NCI-H2081 treated with DMSO at 0.1 percent for 48 hours (cell line): ENCODE measurements around the gene ZNF282.

Source experiments
- DNase-seq: peaks from one replicate; lab custom pipeline; 2025; lab: John Stamatoyannopoulos, UW

The ZNF282 gene

DNA sequence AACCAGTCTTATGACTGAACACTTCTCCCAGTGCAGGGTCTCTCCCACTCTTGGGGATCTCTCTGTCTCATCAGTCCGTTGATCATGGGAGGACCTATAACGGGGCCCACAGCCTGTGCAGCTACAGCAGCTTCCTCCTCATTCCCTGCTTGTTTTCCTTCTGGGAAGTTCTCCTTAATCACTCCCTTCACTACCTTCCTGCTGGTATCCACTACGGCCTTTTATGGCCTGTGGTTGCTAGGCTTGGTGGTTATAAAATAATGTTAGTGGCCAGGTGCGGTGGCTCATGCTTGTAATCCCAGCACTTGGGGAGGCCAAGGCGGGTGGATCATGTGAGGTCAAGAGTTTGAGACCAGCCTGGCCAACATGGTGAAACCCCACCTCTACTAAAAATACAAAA lies 3.5 kb upstream of the ZNF282 start:
- no peak for DNase-seq

DNA sequence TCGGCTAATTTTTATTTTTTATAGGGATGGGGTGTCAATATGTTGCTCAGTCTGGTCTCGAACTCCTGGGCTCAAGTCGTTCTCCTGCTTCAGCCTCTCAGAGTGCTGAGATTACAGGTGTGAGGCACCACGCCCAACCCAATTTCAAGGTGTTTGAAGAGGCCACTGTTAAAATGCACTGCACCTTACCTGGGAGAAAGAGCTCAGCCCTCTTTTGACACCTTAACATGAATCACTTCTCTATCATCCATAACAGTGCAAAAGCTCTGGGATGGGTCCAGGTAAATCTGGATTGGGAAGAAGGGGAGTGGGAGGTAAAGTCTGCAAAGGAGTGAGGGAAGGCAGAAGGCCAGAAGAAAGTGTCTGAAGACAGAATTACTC lies 557 bp upstream of the ZNF282 start:
- no peak for DNase-seq

DNA sequence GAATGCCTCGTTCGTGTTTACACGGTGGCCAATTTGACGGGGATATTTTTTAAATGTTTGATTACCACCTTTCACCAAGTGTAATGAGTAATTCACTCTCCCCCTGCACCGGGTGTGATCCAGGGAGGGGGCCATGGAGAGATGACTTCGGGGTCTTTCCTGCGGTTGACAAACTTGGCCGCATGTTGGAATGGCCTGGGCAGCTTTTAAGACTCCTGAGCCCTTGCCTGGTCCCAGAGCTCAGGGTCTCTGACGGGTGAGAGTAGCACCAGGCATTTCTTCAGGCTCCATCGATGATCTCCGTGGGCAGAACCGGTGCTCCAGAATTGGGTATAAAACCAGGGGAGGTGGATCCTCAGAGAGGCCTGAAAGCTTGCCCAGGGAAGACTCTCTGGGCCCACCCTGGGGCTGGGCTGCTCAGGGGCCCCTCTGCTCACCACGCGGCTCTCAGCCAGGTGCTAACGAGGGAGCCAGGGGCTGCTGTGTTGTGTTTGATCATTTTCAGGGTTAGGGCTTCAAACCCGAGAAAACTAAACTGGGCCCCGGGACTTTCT lies 882 bp downstream of the ZNF282 start:
- no peak for DNase-seq

DNA sequence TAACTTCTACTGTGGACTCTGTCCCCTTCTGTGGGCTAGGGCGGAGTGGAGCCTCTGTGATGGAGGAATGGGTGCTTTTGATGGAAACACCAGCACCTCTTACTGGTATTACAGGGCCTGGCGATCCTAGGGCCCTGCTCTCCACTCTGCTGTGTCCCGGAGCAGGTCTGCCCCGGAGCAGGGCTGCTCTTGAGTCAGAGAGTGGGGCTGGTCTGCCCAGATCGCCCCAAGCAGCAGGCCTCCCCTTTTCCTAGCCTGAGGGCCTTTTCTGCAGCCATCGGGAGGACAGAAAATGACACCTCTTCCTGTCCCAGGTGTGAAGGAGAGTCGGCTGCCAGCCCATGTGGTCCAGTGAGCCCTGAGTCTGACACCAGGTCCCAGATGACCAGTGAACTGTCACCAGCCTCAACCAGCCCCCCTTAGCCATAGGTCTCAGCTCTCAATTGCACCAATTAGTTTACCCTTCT lies 1.4 kb downstream of the ZNF282 start:
- DNase-seq: no peak

DNA sequence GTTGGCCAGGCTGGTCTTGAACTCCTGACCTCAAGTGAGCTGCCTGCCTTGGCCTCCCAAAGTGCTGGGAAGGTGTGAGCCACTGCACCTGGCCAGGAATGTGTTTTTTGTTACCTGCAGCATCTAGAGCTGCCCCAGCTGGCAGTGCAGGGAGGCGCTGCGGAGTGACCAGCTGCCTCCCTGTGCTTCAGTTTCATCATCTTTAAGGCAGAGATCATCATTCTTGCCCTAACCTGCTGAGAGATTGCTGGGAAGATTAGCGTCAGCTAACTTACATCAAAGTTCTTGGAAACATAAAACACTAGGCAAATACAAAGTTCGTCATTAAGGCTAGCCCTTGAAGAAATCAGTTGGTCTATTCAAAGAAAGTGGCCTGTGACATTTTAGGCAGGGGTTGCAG lies 2.3 kb downstream of the ZNF282 start:
- no peak for DNase-seq

DNA sequence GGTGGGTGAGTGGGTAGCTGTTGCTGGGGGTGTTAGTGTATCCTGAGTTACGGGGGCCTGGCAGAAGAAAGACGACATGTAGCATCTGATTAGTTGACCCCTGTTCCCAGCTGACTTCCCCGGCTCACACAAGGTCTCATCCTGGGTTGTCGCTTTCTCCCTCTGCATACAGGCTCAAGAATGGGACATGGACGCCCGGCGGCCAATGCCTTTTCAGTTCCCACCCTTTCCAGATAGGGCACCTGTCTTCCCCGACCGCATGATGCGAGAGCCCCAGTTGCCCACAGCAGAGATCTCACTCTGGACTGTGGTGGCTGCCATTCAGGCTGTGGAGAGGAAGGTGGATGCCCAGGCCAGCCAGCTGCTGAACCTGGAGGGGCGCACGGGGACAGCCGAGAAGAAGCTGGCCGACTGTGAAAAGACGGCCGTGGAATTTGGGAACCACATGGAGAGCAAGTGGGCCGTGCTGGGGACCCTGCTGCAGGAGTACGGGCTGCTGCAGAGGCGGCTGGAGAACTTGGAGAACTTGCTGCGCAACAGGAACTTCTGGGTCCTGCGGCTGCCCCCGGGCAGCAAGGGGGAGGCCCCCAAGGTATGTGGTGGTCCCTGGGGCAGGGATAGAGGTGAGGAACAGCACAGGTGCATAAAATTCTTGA lies 2.9 kb downstream of the ZNF282 start:
- DNase-seq: no peak

DNA sequence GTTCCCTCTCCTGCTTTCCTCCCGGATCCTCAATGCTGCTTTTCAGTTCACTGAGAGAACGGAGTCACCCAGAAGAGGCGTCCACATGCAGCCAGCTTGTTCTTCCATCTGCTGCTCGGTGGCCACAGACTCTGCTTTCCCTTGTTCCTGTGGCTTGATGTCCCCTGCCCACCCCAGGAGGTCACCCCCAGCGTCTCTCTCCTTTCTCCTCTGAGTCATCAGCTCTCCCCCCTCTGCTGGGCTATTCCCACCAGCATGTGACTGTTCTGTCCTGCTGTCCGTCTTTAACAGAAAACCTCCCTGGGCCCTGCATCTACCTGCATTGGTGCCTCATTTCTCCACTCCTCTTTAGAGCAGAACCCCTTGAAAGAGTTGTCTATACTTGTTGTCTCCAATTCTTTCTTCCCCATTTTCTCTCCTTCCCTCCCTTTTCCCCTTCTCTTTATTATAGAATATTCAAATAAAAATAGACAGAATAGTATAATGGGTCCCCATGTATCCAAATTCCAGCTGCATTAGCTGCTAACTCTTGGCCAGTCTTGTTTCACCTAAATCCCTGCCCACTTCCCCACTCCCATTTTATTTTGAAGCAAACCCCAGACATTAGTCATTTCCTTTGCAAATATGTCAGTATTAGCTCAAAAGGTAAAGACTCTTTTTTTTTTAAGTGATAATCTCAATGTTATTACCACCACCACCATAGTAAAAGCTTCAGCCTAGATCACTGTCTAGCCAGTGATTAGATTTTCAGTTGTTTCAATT lies 4.1 kb downstream of the ZNF282 start:
- no peak for DNase-seq

DNA sequence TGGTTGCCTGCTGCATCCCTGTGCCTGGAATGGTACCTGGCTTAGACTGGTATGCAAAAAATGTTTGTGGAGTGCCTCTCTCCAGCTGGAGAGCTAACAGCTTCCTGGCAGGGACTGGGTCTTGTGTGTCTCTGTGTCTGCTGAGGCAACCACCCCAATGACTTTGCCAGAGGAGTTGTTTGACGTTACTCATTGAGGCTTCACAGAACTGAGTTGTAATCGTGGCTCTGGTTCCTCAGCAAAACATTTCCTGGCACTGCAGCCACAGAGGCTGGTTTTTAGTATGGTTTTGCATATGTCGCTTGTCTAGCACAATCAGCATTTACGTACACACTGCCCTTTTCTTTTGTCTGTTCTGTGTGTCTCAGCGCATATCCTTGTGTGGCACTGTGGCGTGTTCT lies 7.5 kb downstream of the ZNF282 start:
- DNase-seq: no peak

DNA sequence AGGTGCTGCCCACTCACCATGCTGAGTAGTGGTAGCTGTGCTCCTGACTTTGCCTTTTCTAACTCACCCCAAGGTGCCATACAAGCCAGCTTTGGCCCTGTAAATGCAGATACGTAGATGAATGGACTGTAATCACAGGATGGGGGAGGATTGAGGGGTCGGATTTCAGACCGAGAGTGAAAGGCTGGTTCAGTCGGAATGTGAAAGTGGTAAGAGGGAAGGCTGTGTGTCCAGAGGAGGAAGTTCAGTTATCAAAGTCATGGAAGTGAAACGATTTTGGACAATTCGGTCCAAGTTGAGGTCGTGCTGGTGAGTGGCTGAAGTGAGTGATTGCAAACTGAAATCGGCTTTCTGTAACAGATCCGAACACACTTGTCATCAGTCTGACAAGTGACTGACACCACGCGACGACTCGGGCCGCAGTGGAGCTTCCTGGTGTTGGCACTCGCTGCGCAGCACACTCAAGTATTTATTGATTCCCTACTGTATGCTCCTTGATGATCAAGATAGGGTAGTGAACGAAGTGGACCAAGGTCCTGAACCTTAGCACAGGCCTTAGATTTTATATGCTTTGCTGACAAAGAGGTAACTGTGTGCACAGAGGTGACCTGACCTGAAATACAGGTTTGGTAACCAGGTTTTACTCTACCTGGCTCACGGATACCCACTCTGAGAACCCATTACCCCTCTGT lies 10.5 kb downstream of the ZNF282 start:
- DNase-seq: no peak

DNA sequence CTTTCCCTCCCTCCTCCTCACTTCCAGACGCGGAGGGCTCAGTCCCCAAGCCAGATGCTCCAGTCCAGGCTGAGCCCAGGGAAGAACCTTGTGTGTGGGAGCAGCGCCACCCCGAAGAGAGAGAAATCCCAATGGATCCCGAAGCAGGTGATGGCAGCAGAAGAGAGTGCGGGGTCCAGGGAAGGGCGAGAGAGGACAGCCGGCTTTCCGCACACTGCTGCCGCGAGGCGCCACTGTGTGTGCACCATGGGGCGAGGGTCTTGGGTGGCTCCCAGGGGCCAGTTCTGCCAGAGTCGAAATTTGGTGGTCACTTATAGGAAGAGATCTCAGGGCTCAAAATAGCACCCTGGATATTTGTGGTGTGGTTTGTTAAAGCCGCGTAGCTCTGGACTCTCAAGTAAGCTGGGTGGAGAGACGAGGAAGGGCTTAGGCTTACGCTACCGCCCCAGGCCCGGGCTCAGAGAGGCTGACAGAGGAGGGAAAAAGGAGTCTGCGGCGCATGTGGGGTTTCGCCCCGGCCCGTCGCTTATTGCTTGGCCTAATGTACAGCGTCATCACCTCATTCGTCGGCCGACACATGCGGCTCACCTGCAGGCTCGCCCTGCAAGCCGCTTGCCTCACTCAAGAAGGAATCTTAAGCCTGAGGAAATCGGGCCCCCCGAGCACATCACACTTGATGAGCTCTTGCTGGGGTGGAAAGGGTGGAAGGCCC lies 12.1 kb downstream of the ZNF282 start:
- DNase-seq: no peak

DNA sequence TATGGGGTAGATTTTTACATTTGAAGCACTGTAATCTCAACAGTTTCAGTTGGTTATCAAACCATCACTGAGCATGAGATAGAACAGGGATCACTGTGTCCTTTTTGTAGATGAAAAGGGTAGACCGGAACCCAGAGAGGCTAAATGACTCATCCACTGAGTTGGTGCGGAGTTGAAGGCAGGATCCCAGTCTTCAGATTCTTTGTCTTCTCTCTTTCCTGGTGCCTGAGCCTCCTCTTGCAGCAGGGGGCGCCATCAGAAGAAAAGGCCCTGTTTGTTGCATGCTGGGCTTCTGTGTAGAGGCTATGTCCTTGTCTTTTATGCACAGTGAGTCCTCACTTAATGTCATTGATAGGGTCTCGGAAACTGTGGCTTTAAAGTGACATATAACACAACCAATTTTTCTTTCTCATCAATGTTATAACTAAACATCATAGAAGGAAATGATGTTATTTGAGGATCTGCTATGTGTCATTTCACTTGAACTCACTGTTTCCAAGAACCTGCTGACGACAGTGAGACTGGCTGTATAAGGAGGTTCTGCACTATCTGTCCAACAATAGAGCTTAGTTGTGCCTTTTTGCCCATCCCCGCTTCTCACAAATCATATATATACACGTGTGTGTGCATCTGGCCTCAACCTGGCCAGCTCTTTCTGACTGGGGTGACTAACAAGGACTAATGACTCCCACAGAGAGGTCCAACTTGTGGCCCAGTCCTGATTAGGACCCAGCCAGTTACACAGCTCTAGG lies 14.3 kb downstream of the ZNF282 start:
- no peak for DNase-seq

DNA sequence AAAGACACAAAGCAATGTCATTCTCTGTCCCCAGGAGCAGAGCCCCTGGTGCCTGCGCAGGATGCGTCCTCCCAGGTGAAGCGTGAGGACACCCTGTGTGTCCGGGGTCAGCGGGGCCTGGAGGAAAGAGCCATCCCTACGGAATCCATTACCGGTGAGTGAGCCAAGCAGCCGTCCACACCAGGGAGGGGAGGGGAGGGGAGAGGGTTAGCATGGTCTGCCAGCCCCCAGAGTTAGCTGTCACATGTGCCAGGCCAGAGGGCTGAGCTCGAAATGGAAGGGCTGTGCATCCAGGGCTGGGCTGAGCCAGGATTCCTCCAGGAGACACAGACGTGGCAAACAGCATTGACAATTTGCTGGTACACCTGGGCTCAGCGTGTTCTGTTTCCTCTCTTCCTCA lies 15.2 kb downstream of the ZNF282 start:
- no peak for DNase-seq

DNA sequence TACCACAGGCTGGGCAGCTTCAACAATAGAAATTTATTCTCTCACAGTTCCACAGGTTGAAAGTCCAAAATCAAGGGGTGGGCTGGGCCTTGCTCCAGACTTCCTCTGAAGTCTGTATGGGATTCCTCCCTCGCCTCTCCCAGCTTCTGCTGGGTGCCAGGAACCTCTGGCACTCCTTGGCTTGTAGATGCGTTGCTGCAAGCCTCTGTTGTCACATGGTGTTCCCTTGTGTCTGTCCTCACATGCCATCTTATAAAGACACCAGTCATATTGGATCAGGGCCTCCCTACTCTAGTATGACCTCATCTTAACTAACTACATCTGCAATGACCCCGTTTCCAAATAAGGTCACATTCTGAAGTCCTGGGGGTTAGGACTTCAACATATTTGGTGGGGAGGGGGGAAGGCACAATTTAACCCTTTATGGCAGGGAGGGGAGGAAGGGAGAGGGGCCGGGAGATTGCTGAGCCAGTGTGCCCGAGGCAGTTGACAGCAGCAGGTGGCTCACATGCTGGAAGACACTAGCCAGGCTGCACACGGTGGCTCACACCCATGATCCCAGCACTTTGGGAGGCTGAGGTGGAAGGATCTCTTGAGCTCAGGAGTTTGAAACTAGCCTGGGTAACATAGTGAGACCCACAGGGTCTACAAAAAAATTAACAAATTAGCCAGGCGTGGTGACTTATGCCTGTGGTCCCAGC lies 18.8 kb downstream of the ZNF282 start:
- no peak for DNase-seq

DNA sequence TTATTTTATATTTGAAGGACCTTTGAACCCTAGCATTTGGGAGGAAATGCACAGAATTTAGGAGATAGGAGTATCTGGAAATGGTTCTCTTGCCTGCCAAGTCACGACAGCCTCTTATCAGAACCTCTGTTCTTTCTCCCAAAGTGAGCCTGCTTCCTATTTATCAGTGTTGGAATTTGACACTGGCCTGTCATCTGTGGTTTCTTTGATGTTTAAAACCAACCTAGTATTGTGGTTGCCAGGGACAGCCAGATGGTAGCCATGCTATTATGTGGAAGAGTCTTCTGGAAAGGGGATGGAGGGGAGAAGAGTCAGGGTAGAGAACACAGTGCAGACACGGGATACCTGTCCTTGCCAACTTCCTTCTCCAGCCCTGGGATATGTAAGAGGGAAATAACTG lies 21.1 kb downstream of the ZNF282 start:
- no peak for DNase-seq

DNA sequence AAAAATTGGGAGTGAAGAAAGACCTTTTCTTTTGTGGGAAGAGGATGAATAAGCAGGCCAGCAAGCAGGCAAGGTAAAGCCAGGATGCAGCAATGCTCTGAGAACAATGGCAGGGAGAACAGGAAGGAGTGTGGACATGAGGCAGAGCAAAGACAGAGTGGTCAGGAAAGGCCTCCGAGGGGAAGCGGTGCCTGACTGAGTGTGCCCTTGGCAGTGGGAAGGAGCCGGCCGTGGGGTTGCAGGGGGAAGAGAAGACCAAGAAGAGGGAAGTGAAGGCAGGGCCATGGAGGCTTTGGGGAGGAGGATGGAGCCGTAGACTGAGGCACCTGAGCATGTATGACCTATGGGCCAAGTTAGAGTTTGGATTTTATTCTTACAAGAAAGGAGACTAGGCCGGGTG lies 22.2 kb downstream of the ZNF282 start:
- DNase-seq: no peak

DNA sequence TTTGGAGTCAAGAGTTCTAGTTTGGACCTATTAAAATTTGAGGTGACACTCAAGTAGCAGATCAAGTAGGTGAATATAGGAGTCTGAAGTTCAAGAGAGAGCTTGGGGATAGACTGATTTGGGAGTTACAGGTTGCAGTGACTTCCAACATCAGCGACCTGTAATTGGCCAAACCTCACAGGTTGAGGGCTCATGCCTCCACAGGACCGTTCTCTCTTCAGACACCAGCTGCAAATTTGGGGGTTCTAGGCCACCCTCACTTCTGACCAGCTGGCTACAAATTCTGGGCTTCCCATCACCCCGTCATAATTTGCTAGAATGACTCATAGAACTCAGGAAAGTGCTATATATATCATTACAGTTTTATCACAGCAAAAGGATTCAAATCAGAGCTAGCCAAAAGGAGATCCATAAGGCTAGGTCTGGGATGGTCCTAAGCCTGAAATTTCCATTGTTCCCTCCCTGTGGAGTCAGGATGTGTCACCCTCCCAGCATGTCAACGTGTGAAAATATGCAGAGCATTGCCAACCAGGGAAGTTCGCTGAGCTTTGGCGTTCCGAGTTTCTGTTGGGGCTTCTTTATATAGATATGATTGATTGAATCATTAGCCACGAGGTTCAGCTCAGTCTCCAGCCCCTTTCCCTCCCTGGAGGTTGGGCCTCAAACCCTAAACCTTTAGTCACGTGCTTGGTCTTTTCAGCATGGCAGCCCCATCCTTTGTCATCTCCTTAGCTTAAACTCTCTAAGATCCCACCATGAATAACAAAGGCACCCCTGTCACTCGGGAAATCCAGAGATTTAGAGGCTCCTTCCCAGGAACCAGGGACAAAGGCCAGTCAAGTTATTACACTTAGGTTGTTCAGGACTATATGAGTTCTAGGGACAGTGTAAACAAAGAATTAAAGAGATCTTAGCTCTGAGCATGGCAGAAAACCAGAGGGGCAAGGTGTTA lies 23.4 kb downstream of the ZNF282 start:
- no peak for DNase-seq

DNA sequence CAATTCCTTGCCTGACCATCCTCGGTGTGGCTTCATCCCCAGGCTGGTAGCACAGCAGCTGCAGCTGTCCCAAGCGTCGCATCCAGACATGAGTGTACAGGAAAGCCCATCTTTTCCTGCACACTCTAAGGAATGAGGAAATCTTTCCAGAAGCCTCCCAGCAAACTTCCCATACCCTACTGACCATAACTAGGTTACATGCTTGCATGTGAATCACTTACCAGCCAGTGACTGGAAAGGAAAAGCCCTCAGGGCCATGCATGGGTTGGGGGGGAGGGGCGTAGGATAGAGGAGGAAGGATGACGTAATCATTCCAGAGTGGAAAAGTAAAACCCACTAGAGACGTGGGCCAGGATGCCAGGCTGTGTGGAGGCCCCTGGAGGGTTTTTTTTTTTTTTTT lies 25.2 kb downstream of the ZNF282 start:
- DNase-seq: no peak

DNA sequence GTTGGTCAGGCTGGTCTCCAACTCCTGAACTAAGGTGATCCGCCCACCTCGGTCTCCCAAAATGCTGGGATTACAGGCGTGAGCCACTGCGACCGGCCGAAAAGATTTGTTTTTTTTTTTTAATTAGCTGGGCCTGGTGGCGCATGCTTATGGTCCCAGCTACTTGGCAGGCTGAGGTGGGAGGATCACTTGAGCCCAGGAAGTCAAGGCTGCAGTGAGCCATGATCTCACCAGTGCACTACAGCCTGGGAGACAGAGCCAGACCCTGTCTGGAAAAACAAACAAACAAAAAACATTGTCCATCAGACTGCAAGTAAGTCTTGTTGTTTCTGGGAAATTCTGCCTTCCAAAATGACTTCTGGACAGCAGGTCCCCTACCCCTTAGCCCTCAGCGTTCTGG lies 27.8 kb downstream of the ZNF282 start:
- DNase-seq: no peak

DNA sequence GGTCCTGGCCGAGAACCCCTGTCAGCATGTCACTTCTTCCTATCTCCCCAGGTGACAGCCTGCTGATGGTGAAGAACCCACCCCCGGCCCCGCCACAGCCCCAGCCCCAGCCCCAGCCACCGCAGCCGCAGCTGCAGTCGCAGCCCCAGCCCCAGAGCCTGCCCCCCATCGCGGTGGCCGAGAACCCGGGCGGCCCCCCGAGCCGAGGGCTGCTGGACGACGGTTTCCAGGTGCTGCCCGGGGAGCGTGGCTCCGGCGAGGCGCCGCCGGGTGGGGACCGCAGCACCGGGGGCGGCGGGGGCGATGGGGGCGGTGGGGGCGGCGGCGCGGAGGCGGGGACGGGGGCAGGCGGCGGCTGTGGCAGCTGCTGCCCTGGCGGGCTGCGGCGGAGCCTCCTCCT lies 28.4 kb downstream of the ZNF282 start:
- DNase-seq: no peak

DNA sequence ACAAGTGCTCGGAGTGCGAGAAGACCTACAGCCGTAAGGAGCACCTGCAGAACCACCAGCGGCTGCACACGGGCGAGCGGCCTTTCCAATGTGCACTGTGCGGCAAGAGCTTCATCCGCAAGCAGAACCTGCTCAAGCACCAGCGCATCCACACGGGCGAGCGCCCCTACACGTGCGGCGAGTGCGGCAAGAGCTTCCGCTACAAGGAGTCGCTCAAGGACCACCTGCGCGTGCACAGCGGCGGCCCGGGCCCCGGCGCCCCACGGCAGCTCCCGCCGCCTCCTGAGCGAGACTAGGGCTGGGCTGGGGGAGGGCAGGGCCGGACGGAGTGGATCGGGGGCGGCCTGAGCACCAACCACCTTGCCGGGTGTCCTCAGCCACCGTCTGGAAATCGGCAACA lies 29.0 kb downstream of the ZNF282 start:
- no peak for DNase-seq
